GM23338 (cell line): ENCODE data around the gene SCLY. TPM values are rescaled to one million over a fixed set of nuclear protein-coding genes. Genes with fewer than 3 reads are reported as not detected.

Experiments used
- ATAC-seq: fragments of 200-7000 bp; cut with Tn5 transposase; 3 replicates; pipeline ENCODE4 v1.9.1; 2020
- DNase-seq: peaks from one replicate; pipeline ENCODE4 v3.0.0-alpha.2; 2015; ENCODE audit warnings: low spot score
- H2AFZ ChIP-seq: fragments of 200-600 bp; sonication (generic); 2 replicates; pipeline ENCODE4 v1.8.0; 2016; ENCODE audit warnings: antibody characterized with exemption, mild to moderate bottlenecking, moderate library complexity
- H3F3A ChIP-seq: fragments of 200-600 bp; sonication (generic); replicated peaks from 2 replicates; pipeline ENCODE4 v1.8.0; 2017; ENCODE audit warnings: antibody characterized with exemption, mixed run types, low read depth
- H3K27ac ChIP-seq: fragments of 200-600 bp; sonication (generic); 2 replicates; pipeline ENCODE4 v1.6.1; 2016; ENCODE audit warnings: low read depth
- H3K27me3 ChIP-seq: fragments of 200-600 bp; sonication (generic); 2 replicates; pipeline ENCODE4 v1.8.0; 2016; ENCODE audit warnings: mild to moderate bottlenecking, mixed run types, moderate library complexity; ENCODE audit not compliant: insufficient read depth
- H3K36me3 ChIP-seq: fragments of 200-600 bp; sonication (generic); 2 replicates; pipeline ENCODE4 v1.8.0; 2016; ENCODE audit warnings: mild to moderate bottlenecking; ENCODE audit not compliant: insufficient read depth
- H3K4me1 ChIP-seq: fragments of 200-600 bp; sonication (generic); 2 replicates; pipeline ENCODE4 v1.8.0; 2016; ENCODE audit warnings: mild to moderate bottlenecking, moderate library complexity; ENCODE audit not compliant: insufficient read depth
- H3K4me2 ChIP-seq: fragments of 200-600 bp; sonication (generic); 2 replicates; pipeline ENCODE4 v1.7.1; 2017; ENCODE audit warnings: mixed run types
- H3K4me3 ChIP-seq: fragments of 200-600 bp; sonication (generic); 2 replicates; pipeline ENCODE4 v1.6.1; 2016; ENCODE audit warnings: mixed run types
- H3K79me2 ChIP-seq: fragments of 200-600 bp; sonication (generic); replicated peaks from 2 replicates; pipeline ENCODE4 v1.8.0; 2017; ENCODE audit warnings: mild to moderate bottlenecking; ENCODE audit not compliant: insufficient read depth
- H3K9me2 ChIP-seq: fragments of 200-600 bp; sonication (generic); 2 replicates; pipeline ENCODE4 v1.8.0; 2017; ENCODE audit not compliant: insufficient read depth
- H4K20me1 ChIP-seq: fragments of 200-600 bp; sonication (generic); replicated peaks from 2 replicates; pipeline ENCODE4 v1.8.0; 2017; ENCODE audit warnings: mild to moderate bottlenecking; ENCODE audit not compliant: insufficient read depth
- H3K27ac Mint-ChIP-seq: 2 replicates; pipeline ENCODE4 v1.8.0; 2020; ENCODE audit warnings: inconsistent platforms, mild to moderate bottlenecking, moderate library complexity, mixed read lengths
- H3K27me3 Mint-ChIP-seq: 3 replicates; pipeline ENCODE4 v1.8.0; 2022; ENCODE audit warnings: low read depth, mild to moderate bottlenecking, moderate library complexity, mixed read lengths, inconsistent platforms; ENCODE audit not compliant: insufficient read depth, poor library complexity
- H3K36me3 Mint-ChIP-seq: 3 replicates; pipeline ENCODE4 v1.8.0; 2021; ENCODE audit warnings: low read depth, mild to moderate bottlenecking, inconsistent platforms, moderate library complexity, mixed read lengths
- H3K4me1 Mint-ChIP-seq: 3 replicates; pipeline ENCODE4 v1.8.0; 2020; ENCODE audit warnings: mild to moderate bottlenecking, inconsistent platforms, mixed read lengths
- H3K4me3 Mint-ChIP-seq: 3 replicates; pipeline ENCODE4 v1.8.0; 2021; ENCODE audit warnings: moderate library complexity, mild to moderate bottlenecking, inconsistent platforms, mixed read lengths
- H3K9me3 Mint-ChIP-seq: 3 replicates; pipeline ENCODE4 v1.8.0; 2020; ENCODE audit warnings: moderate library complexity, mild to moderate bottlenecking, inconsistent platforms, mixed read lengths
- CREB1 ChIP-seq: fragments of 250-450 bp; sonication (Bioruptor Pico); IDR thresholded peaks from 2 replicates; pipeline ENCODE4 v1.5.0; 2020; ENCODE audit warnings: low read depth, mild to moderate bottlenecking, moderate library complexity
- CTCF ChIP-seq, 2 experiments: fragments of 200-600 bp in 1 of 2; sonication (generic) in 1 of 2; conservative IDR thresholded peaks; 2 replicates each; pipeline versions ENCODE4 v1.5.1 to v1.6.1; 2016 to 2017; ENCODE audit warnings: antibody characterized with exemption in 2 of 2, low read depth in 2 of 2, mild to moderate bottlenecking in 2 of 2, moderate library complexity in 1 of 2
- EZH2phosphoT487 ChIP-seq: fragments of 200-600 bp; sonication (generic); IDR thresholded peaks from one replicate; pipeline ENCODE4 v1.8.1; 2018; ENCODE audit warnings: antibody characterized with exemption; ENCODE audit not compliant: unreplicated experiment
- JUNB ChIP-seq: IDR thresholded peaks from one replicate; pipeline ENCODE4 v1.6.1; 2016; ENCODE audit warnings: antibody characterized with exemption; ENCODE audit not compliant: unreplicated experiment
- NANOG ChIP-seq: IDR thresholded peaks from 2 replicates; pipeline ENCODE4 v1.6.1; 2016; ENCODE audit warnings: antibody characterized with exemption, borderline replicate concordance
- POLR2AphosphoS5 ChIP-seq: IDR thresholded peaks from 2 replicates; pipeline ENCODE4 v1.6.1; 2016; ENCODE audit warnings: antibody characterized with exemption, low read depth
- REST ChIP-seq: IDR thresholded peaks from one replicate; pipeline ENCODE4 v1.6.1; 2018; ENCODE audit warnings: antibody characterized with exemption; ENCODE audit not compliant: unreplicated experiment
- STAT1 ChIP-seq: IDR thresholded peaks from one replicate; pipeline ENCODE4 v1.6.1; 2016; ENCODE audit warnings: antibody characterized with exemption; ENCODE audit not compliant: unreplicated experiment
- polyA plus RNA-seq: library from polyadenylated mRNA; unstranded; fragments of >200 nt; fragmentation: Nextera tagmentation; extraction: Ambion mirVana; gene quantifications from 2 replicates; pipeline ENCODE4 v1.2.1, GENCODE V29; 2016
- total RNA-seq: library from RNA; depleted of rRNA; stranded (reverse); fragments of >200 nt; shearing (Covaris generic); gene quantifications from 2 replicates; pipeline ENCODE4 v1.2.3, GENCODE V29; 2014
- TF ChIP-seq, protein P1 (sequence below): IDR thresholded peaks from 2 replicates; pipeline ENCODE4 v1.6.1; 2016; ENCODE audit warnings: antibody characterized with exemption
- TF ChIP-seq, protein P2 (sequence below): fragments of 250-450 bp; sonication (Bioruptor Pico); IDR thresholded peaks from 2 replicates; pipeline ENCODE4 v1.5.0; 2020; ENCODE audit warnings: mild to moderate bottlenecking, moderate library complexity

The SCLY gene
- total and polyA plus RNA-seq, 2 experiments from 2014 or later: 57.2 to 80.3 TPM

DNA sequence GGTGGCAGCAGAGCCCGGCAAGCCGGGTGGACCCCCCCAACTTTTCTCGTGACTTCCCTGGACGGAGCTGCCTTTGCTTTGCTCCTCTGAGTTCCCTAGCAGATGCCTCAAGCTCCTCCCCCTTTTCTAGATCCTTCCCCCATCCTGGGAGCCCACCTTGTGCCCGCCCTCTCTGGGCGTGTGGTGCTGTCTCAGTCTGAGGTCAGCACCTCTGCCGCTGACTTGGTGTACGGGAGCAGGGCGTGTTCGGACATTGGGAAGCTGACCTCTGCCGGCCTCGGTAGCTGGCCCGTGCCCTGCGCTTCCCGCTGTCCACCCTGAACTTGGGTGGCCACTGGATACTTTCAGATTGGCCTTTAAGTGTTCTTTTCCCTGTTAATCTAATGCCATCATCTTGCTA lies 19.7 kb downstream of the SCLY start:
- Histone ChIP-seq H3K4me3 (no peak overlapping the region), H3K9me2 (no peaks in the 10 kb centered on the region), H3K36me3 (peaks cover 43% of the 10 kb centered on the region), H3K27me3 (no peaks in the 10 kb centered on the region), H3F3A (no peaks in the 10 kb centered on the region), H4K20me1 (peaks cover 8% of the 10 kb centered on the region; the same call in 1 of the 2 replicates), H3K79me2 (peaks cover 44% of the 10 kb centered on the region), H3K4me1 (peaks cover 17% of the 10 kb centered on the region), H3K27ac (peak overlapping the region; percentile 61; the same call in 1 of the 2 replicates), H3K4me2 (no peak overlapping the region), H2AFZ (no peak overlapping the region)
- DNase-seq: no peak
- ATAC-seq: peak; percentile 57
- peaks cover 11% of the 10 kb centered on the region for H3K27me3 Mint-ChIP-seq
- peaks cover 29% of the 10 kb centered on the region for H3K4me1 Mint-ChIP-seq
- no peak for TF ChIP-seq CREB1
- TF ChIP-seq, protein P1, sequence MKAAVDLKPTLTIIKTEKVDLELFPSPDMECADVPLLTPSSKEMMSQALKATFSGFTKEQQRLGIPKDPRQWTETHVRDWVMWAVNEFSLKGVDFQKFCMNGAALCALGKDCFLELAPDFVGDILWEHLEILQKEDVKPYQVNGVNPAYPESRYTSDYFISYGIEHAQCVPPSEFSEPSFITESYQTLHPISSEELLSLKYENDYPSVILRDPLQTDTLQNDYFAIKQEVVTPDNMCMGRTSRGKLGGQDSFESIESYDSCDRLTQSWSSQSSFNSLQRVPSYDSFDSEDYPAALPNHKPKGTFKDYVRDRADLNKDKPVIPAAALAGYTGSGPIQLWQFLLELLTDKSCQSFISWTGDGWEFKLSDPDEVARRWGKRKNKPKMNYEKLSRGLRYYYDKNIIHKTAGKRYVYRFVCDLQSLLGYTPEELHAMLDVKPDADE: no peak
- no peak for TF ChIP-seq REST
- TF ChIP-seq JUNB: no peak
- TF ChIP-seq EZH2phosphoT487: no peak
- no peak for TF ChIP-seq CTCF (conservative IDR thresholded peaks at IDR 0.05; ENCODE audit: low read depth in 2 of 2)
- no peak for TF ChIP-seq STAT1
- TF ChIP-seq, protein P2, sequence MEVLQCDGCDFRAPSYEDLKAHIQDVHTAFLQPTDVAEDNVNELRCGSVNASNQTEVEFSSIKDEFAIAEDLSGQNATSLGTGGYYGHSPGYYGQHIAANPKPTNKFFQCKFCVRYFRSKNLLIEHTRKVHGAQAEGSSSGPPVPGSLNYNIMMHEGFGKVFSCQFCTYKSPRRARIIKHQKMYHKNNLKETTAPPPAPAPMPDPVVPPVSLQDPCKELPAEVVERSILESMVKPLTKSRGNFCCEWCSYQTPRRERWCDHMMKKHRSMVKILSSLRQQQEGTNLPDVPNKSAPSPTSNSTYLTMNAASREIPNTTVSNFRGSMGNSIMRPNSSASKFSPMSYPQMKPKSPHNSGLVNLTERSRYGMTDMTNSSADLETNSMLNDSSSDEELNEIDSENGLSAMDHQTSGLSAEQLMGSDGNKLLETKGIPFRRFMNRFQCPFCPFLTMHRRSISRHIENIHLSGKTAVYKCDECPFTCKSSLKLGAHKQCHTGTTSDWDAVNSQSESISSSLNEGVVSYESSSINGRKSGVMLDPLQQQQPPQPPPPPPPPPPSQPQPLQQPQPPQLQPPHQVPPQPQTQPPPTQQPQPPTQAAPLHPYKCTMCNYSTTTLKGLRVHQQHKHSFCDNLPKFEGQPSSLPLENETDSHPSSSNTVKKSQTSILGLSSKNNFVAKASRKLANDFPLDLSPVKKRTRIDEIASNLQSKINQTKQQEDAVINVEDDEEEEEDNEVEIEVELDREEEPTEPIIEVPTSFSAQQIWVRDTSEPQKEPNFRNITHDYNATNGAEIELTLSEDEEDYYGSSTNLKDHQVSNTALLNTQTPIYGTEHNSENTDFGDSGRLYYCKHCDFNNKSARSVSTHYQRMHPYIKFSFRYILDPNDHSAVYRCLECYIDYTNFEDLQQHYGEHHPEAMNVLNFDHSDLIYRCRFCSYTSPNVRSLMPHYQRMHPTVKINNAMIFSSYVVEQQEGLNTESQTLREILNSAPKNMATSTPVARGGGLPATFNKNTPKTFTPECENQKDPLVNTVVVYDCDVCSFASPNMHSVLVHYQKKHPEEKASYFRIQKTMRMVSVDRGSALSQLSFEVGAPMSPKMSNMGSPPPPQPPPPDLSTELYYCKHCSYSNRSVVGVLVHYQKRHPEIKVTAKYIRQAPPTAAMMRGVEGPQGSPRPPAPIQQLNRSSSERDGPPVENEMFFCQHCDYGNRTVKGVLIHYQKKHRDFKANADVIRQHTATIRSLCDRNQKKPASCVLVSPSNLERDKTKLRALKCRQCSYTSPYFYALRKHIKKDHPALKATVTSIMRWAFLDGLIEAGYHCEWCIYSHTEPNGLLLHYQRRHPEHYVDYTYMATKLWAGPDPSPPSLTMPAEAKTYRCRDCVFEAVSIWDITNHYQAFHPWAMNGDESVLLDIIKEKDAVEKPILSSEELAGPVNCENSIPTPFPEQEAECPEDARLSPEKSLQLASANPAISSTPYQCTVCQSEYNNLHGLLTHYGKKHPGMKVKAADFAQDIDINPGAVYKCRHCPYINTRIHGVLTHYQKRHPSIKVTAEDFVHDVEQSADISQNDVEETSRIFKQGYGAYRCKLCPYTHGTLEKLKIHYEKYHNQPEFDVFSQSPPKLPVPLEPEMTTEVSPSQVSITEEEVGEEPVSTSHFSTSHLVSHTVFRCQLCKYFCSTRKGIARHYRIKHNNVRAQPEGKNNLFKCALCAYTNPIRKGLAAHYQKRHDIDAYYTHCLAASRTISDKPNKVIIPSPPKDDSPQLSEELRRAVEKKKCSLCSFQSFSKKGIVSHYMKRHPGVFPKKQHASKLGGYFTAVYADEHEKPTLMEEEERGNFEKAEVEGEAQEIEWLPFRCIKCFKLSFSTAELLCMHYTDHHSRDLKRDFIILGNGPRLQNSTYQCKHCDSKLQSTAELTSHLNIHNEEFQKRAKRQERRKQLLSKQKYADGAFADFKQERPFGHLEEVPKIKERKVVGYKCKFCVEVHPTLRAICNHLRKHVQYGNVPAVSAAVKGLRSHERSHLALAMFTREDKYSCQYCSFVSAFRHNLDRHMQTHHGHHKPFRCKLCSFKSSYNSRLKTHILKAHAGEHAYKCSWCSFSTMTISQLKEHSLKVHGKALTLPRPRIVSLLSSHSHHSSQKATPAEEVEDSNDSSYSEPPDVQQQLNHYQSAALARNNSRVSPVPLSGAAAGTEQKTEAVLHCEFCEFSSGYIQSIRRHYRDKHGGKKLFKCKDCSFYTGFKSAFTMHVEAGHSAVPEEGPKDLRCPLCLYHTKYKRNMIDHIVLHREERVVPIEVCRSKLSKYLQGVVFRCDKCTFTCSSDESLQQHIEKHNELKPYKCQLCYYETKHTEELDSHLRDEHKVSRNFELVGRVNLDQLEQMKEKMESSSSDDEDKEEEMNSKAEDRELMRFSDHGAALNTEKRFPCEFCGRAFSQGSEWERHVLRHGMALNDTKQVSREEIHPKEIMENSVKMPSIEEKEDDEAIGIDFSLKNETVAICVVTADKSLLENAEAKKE (CRISPR knock-in tag): no peak
- no peak for TF ChIP-seq POLR2AphosphoS5
- no peak for TF ChIP-seq NANOG
- no peak overlapping the region for H3K4me3 Mint-ChIP-seq
- H3K9me3 Mint-ChIP-seq: no peaks in the 10 kb centered on the region; the same call in 2 of the 3 replicates
- peaks cover 95% of the 10 kb centered on the region for H3K36me3 Mint-ChIP-seq
- peak overlapping the region; percentile 51 for H3K27ac Mint-ChIP-seq
